AG04449 (cell line): ENCODE data around the gene TMEM123.

ENCODE experiments used
- CTCF ChIA-PET: fragments of 350-600 bp; formaldehyde crosslinking; extraction: SDS; loops from one replicate; lab custom pipeline; 2021; ENCODE audit warnings: antibody characterized with exemption; lab: Yijun Ruan, JAX
- POLR2A ChIA-PET: fragments of 400-600, 350-600 bp; formaldehyde crosslinking; extraction: SDS; loops from one replicate; lab custom pipeline; 2020; ENCODE audit warnings: antibody characterized with exemption, inconsistent platforms; lab: Yijun Ruan, JAX
- DNase-seq: peaks from one replicate; pipeline ENCODE4 v3.0.0-alpha.2; 2010; ENCODE audit warnings: low read depth, low spot score
- H3K4me3 ChIP-seq: 2 replicates; pipeline ENCODE4 v1.5.1; 2011; ENCODE audit warnings: low read depth, mild to moderate bottlenecking, control low read depth, low read length
- TF ChIP-seq, protein P1 (sequence below): IDR thresholded peaks from one replicate; pipeline ENCODE4 v1.5.1; 2011; ENCODE audit warnings: mild to moderate bottlenecking, moderate library complexity, low read length, control low read depth, inconsistent platforms; ENCODE audit not compliant: insufficient read depth; ENCODE audit errors: missing control alignments

Gene TMEM123

DNA sequence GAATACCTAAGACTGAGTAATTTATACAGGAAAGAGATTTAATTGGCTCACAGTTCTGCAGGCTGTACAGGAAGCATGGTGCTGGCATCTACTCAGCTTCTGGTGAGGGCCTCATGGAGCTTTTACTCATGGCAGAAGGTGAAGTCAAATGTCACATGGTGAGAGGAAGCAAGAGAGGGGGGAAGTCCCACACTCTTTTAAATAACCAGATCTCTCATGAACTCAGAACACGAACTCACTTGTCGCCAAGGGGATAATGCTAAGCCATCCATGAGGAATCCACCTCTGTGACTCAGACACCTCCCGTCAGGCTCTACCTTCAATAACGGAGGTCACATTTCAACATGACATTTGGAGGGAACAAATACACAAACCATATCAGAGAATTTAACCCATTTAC is 63.3 kb downstream of the TMEM123 start:
- POLR2A ChIA-PET: no interaction called here
- CTCF ChIA-PET: interaction anchor here (0.7 to 6.3 kb wide), 17 partner anchors 9 to 277 kb away, joined by 3 to 86 read pairs (median 19); no protein-coding TSS in a partner anchor
- no peak for DNase-seq

DNA sequence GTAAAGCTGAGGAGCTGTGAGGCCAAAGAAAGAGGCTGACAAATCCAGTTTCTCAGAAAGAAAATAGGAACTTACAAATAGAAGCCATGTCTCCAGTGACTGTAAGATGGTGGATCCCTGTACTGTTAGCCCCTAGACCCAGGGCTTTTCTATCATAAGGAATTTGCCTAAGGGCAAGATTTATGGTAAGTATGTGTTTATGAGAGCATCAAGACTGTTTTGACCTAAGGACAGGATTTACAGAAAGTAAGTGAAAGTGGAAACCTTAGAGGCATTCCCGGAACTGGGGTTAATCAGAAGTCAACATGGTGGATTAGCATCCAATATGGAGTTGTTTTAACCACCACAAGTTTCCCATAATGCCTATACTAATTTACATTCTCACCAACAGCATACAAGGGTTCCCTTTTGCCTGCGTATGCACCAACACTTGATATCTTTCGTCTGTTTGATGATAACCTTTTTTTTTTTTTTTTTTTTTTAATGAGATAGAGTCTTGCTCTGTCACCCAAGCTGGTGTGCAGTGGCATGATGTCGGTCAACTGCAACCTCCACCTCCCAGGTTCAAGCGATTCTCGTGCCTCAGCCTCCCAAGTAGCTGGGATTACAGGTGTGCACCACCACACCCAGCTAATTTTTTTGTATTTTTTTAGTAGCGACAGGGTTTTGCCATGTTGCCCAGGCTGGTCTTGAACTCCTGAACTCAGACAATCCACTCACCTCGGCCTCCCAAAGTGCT is 65.4 kb downstream of the TMEM123 start:
- no peak for DNase-seq
- H3K4me3 ChIP-seq: no peak overlapping the region
- ChIA-PET CTCF (interaction anchor here (0.8 kb wide), 1 partner anchor 18 kb away, joined by 3 read pairs; no protein-coding TSS in a partner anchor), POLR2A (no interaction called here)
- TF ChIP-seq, protein P1, sequence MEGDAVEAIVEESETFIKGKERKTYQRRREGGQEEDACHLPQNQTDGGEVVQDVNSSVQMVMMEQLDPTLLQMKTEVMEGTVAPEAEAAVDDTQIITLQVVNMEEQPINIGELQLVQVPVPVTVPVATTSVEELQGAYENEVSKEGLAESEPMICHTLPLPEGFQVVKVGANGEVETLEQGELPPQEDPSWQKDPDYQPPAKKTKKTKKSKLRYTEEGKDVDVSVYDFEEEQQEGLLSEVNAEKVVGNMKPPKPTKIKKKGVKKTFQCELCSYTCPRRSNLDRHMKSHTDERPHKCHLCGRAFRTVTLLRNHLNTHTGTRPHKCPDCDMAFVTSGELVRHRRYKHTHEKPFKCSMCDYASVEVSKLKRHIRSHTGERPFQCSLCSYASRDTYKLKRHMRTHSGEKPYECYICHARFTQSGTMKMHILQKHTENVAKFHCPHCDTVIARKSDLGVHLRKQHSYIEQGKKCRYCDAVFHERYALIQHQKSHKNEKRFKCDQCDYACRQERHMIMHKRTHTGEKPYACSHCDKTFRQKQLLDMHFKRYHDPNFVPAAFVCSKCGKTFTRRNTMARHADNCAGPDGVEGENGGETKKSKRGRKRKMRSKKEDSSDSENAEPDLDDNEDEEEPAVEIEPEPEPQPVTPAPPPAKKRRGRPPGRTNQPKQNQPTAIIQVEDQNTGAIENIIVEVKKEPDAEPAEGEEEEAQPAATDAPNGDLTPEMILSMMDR: no peak

More for the DNA sequence above, 63.3 kb downstream of the TMEM123 start:
- TF ChIP-seq, protein P1: no peak
- no peak overlapping the region for H3K4me3 ChIP-seq

DNA sequence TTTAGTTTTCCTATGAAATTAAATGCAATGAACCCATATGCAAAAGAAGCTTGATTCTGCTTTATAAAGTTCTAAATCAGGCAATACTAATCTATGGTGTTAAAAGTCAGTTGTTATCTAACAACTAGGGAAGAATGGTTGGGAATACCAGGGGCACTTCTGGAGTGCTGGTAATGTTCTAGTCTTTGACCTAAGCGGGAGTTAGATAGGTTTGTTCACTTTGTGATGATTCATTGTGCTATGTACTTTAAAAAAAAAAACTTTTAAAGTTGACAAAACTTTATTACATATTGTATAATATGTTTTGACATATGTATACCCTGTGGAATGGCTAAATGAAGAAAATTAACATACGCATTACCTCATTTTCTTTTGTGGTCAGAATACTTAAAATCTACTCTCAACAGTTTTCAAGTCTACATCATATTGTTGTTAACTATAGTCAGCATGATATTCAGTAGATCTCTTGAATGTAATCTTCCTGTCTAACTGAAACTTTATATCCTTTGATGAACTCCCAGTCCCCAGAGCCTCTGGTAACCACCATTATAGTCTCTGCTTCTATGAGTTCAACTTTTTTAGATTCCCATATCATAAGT is 66.3 kb downstream of the TMEM123 start:
- CTCF ChIA-PET: no interaction called here
- no peak for DNase-seq
- TF ChIP-seq, protein P1: no peak
- POLR2A ChIA-PET: no interaction called here
- no peak overlapping the region for H3K4me3 ChIP-seq

DNA sequence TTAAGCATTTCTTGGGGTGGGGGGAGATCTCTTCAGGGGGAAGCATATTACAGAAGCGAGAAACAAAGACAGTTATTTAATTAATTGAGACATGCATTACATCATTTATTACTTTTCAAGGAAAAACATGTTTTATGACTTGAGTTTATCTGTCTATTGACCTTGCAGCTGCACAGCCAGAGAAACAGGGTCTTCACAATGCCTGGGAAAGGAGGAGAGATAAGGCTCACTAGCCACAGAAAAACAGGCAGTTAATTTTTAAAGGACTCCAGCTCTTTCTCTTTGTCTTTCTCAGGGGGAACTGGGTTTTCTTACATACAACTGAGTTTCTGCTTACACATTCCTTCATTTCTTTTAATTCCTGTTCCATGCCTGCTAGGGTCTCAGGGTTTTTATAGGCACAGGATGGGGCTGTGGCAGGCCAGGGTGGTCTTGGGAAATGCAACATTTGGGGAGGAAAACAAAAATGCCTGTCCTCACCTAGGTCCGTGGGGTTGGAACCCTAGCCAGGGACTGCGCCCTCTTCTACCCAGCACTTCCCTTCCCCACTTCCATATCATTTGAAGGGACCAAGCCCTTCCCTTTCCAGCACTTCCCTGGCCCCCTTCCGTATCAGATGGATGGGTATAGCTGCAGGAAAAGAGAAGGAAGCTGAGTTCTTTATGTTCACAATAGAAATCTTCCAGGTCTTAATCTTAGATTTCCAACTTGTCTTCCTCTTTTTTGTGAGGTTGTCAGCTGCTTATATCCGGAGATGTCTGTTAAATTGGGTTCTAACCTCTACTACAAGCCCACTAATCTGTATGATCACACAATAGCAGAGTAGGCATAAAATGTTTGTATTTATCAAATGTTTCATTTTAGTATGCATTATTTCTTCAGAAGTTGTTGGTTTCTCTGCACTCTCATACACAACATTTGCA is 67.2 kb downstream of the TMEM123 start:
- CTCF ChIA-PET: interaction anchor here (0.8 to 1.9 kb wide), 5 partner anchors 8 to 281 kb away, joined by 3 to 8 read pairs (median 4); no protein-coding TSS in a partner anchor
- H3K4me3 ChIP-seq: no peak overlapping the region
- no peak for DNase-seq
- POLR2A ChIA-PET: no interaction called here
- TF ChIP-seq, protein P1: no peak

DNA sequence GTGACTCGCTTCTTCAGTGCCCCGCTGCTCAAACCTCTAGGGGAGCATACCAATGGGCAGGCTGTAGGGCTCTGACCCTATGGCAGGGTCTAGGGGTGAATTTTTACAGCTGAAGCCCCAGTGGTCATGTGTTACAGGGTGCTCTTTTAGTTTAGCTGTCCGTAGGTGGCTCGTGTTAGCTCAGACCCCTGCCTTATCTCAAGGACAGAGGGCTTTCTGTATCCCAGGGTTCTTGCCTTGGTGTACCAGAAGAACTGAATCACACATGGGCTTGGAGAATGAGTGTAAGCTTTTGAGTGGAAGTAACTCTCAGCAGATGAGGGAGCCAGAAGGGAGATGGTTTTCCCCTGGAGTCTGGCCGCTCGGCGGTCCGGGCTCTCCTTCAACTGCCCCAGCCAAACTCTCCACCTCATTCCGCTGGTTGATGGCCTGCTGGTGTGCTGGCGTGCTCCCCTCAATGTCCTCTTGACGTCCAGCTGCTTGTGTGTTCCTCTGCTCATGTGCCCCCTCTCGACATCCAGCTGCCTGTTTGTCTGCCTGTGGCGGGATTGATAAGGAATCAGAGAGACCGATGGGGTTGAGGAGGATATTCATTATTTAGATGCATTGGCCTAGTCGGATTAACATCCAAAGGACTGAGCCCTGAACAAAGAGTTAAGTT is 68.0 kb downstream of the TMEM123 start:
- ChIA-PET CTCF (interaction anchor here (0.8 to 1.9 kb wide), 5 partner anchors 9 to 282 kb away, joined by 3 to 8 read pairs (median 4); no protein-coding TSS in a partner anchor), POLR2A (no interaction called here)
- TF ChIP-seq, protein P1: no peak
- H3K4me3 ChIP-seq: no peak overlapping the region
- DNase-seq: no peak
